ENCODE data around the gene MS4A15.

GRCh38 chr11:60739114-60739513 lies 17.6 kb upstream of the MS4A15 start:
- TF ChIP-seq EZH2 (IDR thresholded peaks at IDR 0.05; ENCODE audit: insufficient read depth, poor library complexity, severe bottlenecking) (no peak), EZH2phosphoT487 (IDR thresholded peaks at IDR 0.05; ENCODE audit: insufficient read depth, low read depth) (no peak)
